ENCODE results near the gene KSR1. TPM values are rescaled to one million over a fixed set of nuclear protein-coding genes. Genes with fewer than 3 reads are reported as not detected.
A peak's percentile ranks its signal among the peaks of the same experiment; 100 is the strongest.

Gene KSR1
- total and polyA plus RNA-seq, 9 of the 15 experiments (the other 6 are each of a cell fraction or from before 2014, with no cell fraction given) = 1.4 to 51.7 (median 18.4) TPM

- TF ChIP-seq CHD7 (IDR thresholded peaks at IDR 0.05; ENCODE audit: low read depth, low read length) (no peak), UBTF (IDR thresholded peaks at IDR 0.05; ENCODE audit: borderline replicate concordance in 1 of 2, low read depth in 2 of 2, low read length in 2 of 2) (0 out of 4 replicates have a peak, but pooled peaks of 1 of the 2 experiments have one; percentile 59), MNT (conservative IDR thresholded peaks at IDR 0.05) (0 out of 4 replicates have a peak, but pooled peaks of 1 of the 2 experiments have one; percentile 13), SIRT6 (IDR thresholded peaks at IDR 0.05; ENCODE audit: low read depth, low read length) (no peak), ADNP (tag; IDR thresholded peaks at IDR 0.05) (peak; percentile 99), NRF1 (conservative IDR thresholded peaks at IDR 0.05 in 1 of 2, IDR thresholded peaks at IDR 0.05 in 1 of 2) (peak; percentile 38 to 52; a peak in 3 of 4 replicates)
- TF ChIP-seq, protein P1, sequence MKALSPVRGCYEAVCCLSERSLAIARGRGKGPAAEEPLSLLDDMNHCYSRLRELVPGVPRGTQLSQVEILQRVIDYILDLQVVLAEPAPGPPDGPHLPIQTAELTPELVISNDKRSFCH (CRISPR knock-in tag; IDR thresholded peaks at IDR 0.05) = no peak
- TF ChIP-seq, protein P1 (tag; IDR thresholded peaks at IDR 0.05) = peak; percentile 39; the same call in 1 of the 2 replicates
Measured at GRCh38 chr17:27466743-27467375, 10.6 kb downstream of the KSR1 start (continued).
